Endothelial cell of umbilical vein (primary cell): Measurements from ENCODE around the gene TMEM200B. TPM values are rescaled to one million over a fixed set of nuclear protein-coding genes. Genes with fewer than 3 reads are reported as not detected.

Source experiments
- BruUV-seq: library from RNA; stranded (reverse); fragments of 400-500 nt; replicated peaks from 2 replicates; lab custom pipeline; 2021; lab: Mats Ljungman, UMichigan
- CTCF ChIA-PET: fragments of 300-600, 350-600 bp; sonication (Branson Sonifier 250); formaldehyde crosslinking; loops from one replicate; lab custom pipeline; 2021; ENCODE audit warnings: antibody characterized with exemption, inconsistent platforms; lab: Charles Lee
- POLR2A ChIA-PET: fragments of 300-600, 350-600 bp; sonication (Branson Sonifier 250); formaldehyde crosslinking; loops from one replicate; lab custom pipeline; 2021; ENCODE audit warnings: antibody characterized with exemption, inconsistent platforms; lab: Charles Lee
- DNase-seq: peaks from one replicate; pipeline ENCODE4 v3.0.0-alpha.2; 2011; ENCODE audit warnings: low read depth, low spot score
- FAIRE-seq: peaks from 2 replicates; lab custom pipeline; 2011; peaks lifted over from hg19 to GRCh38; lab: Jason Lieb, UNC
- H2AFZ ChIP-seq: 2 replicates; pipeline ENCODE4 v1.6.0; 2012; ENCODE audit warnings: low read depth, low read length, control low read depth, inconsistent platforms
- H3K27ac ChIP-seq: 2 replicates; pipeline ENCODE4 v1.5.1; 2011; ENCODE audit warnings: low read depth, mild to moderate bottlenecking, control low read depth, low read length, moderate library complexity; ENCODE audit not compliant: insufficient read depth
- H3K27me3 ChIP-seq, 2 experiments: 2 replicates each; pipeline versions ENCODE4 v1.6.0 to v1.6.1; 2011; ENCODE audit warnings: low read length in 2 of 2, mixed read lengths in 1 of 2; ENCODE audit not compliant: control insufficient read depth in 2 of 2, insufficient read depth in 2 of 2
- H3K36me3 ChIP-seq, 2 experiments: 2 replicates in 1 of 2; 3 replicates in 1 of 2; pipeline ENCODE4 v1.5.1; 2011; ENCODE audit warnings: low read length in 2 of 2, mild to moderate bottlenecking in 1 of 2, moderate library complexity in 1 of 2; ENCODE audit not compliant: control insufficient read depth in 2 of 2, insufficient read depth in 2 of 2; ENCODE audit errors: extremely low read depth in 1 of 2
- H3K4me1 ChIP-seq: 3 replicates; pipeline ENCODE4 v1.5.1; 2011; ENCODE audit warnings: mild to moderate bottlenecking, low read length; ENCODE audit not compliant: control insufficient read depth, insufficient read depth; ENCODE audit errors: extremely low read depth
- H3K4me2 ChIP-seq: 2 replicates; pipeline ENCODE4 v1.6.1; 2011; ENCODE audit warnings: low read length, control low read depth, mixed read lengths; ENCODE audit not compliant: insufficient read depth
- H3K4me3 ChIP-seq, 3 experiments: fragments of 200-600 bp in 1 of 3; sonication (generic), shearing (Covaris generic) in 1 of 3; replicated peaks in 1 of 3; 2 replicates each; pipeline ENCODE4 v1.5.1; 2011 to 2016; ENCODE audit warnings: control low read depth in 3 of 3, low read length in 3 of 3, mild to moderate bottlenecking in 2 of 3, inconsistent platforms in 1 of 3, low read depth in 1 of 3, moderate library complexity in 1 of 3; ENCODE audit not compliant: insufficient read depth in 1 of 3
- H3K79me2 ChIP-seq: 2 replicates; pipeline ENCODE4 v1.6.0; 2012; ENCODE audit warnings: low read length, inconsistent platforms; ENCODE audit not compliant: control insufficient read depth, insufficient read depth
- H3K9ac ChIP-seq: replicated peaks from 2 replicates; pipeline ENCODE3; 2011; ENCODE audit warnings: low read length, control low read depth; ENCODE audit not compliant: insufficient read depth; ENCODE audit errors: extremely low read depth
- H3K9me1 ChIP-seq: replicated peaks from 3 replicates; pipeline ENCODE4 v1.6.0; 2011; ENCODE audit warnings: mild to moderate bottlenecking, low read length; ENCODE audit not compliant: control insufficient read depth, insufficient read depth; ENCODE audit errors: extremely low read depth
- H3K9me3 ChIP-seq: replicated peaks from 2 replicates; pipeline ENCODE4 v1.5.1; 2012; ENCODE audit warnings: low read length, inconsistent platforms; ENCODE audit not compliant: control insufficient read depth, insufficient read depth
- H4K20me1 ChIP-seq: replicated peaks from 2 replicates; pipeline ENCODE3; 2011; ENCODE audit warnings: mild to moderate bottlenecking, low read length; ENCODE audit not compliant: control insufficient read depth, insufficient read depth; ENCODE audit errors: extremely low read depth
- CTCF ChIP-seq, 2 donors: IDR thresholded peaks; 1 replicate in 1 of 2; 2 replicates in 1 of 2; pipeline ENCODE4 v1.5.1; 2011; ENCODE audit warnings: low read length in 2 of 2, mild to moderate bottlenecking in 2 of 2, moderate library complexity in 2 of 2, control low read depth in 1 of 2, inconsistent platforms in 1 of 2, low read depth in 1 of 2; ENCODE audit not compliant: insufficient read depth in 1 of 2; ENCODE audit errors: extremely low read depth in 1 of 2
- EZH2 ChIP-seq: IDR thresholded peaks from 2 replicates; pipeline ENCODE4 v1.6.1; 2012; ENCODE audit warnings: borderline replicate concordance, low read depth, mild to moderate bottlenecking, moderate library complexity, low read length, inconsistent platforms; ENCODE audit not compliant: severe bottlenecking
- FOS ChIP-seq: IDR thresholded peaks from 2 replicates; pipeline ENCODE4 v1.6.1; 2011; ENCODE audit warnings: mild to moderate bottlenecking, low read length, moderate library complexity, borderline replicate concordance; ENCODE audit not compliant: insufficient read depth
- GATA2 ChIP-seq: IDR thresholded peaks from 2 replicates; pipeline ENCODE4 v1.7.0; 2011; ENCODE audit warnings: low read depth, mild to moderate bottlenecking, moderate library complexity, mixed read lengths, low read length; ENCODE audit not compliant: insufficient read length, insufficient read depth
- JUN ChIP-seq: IDR thresholded peaks from 2 replicates; pipeline ENCODE4 v1.6.1; 2011; ENCODE audit warnings: borderline replicate concordance, low read depth; ENCODE audit not compliant: insufficient read length, insufficient read depth
- MAX ChIP-seq: IDR thresholded peaks from 2 replicates; pipeline ENCODE4 v1.6.1; 2011; ENCODE audit not compliant: insufficient read depth, insufficient read length
- MYC ChIP-seq: IDR thresholded peaks from one replicate; pipeline ENCODE4 v1.6.1; 2011; ENCODE audit warnings: mild to moderate bottlenecking, low read depth, low read length
- POLR2A ChIP-seq: IDR thresholded peaks from 2 replicates; pipeline ENCODE4 v1.6.1; 2012; ENCODE audit warnings: low read depth, mild to moderate bottlenecking, control low read depth, low read length
- POLR2AphosphoS5 ChIP-seq: IDR thresholded peaks from 2 replicates; pipeline ENCODE4 v1.6.1; 2012; ENCODE audit warnings: low read depth, mild to moderate bottlenecking, control low read depth, low read length, moderate library complexity; ENCODE audit not compliant: insufficient read depth
- dilution Hi-C: fragments of 300-500 bp; cut with MboI; formaldehyde crosslinking; loops from one replicate; pipeline ENCODE4 v1.15.0; 2019; ENCODE audit warnings: low sequenced_read_pairs; ENCODE audit not compliant: extremely low pct_ligation_motif_present
- intact Hi-C: fragments of 100-400 bp; cut with micrococcal nuclease; formaldehyde crosslinking; loops from one replicate; pipeline ENCODE4 v1.10.0; 2022
- polyA plus RNA-seq, 4 experiments: library from polyadenylated mRNA; depleted of rRNA in 3 of 4; stranded (reverse) in 3 of 4; unstranded in 1 of 4; fragments of >200 nt; gene quantifications; 2 replicates each; pipeline versions ENCODE4 v1.2.1 to v1.2.3, GENCODE V29; 2011 to 2012; ENCODE audit warnings: missing spikeins in 1 of 4
- total RNA-seq: library from RNA; stranded (reverse); gene quantifications from 2 replicates; pipeline ENCODE4 v1.2.3, GENCODE V29; 2021

Gene TMEM200B
- total and polyA plus RNA-seq, 2 donors (not counting 3 experiments of a cell fraction or from before 2014, with no cell fraction given), result 0.72 to 1.6 TPM

- CTCF ChIA-PET, result no interaction called here
- TF ChIP-seq EZH2, result no peak
- no peak for TF ChIP-seq CTCF (IDR thresholded peaks at IDR 0.05; ENCODE audit: extremely low read depth in 1 of 2, insufficient read depth in 1 of 2, low read depth in 1 of 2, low read length in 2 of 2)
- TF ChIP-seq MYC, result no peak
- TF ChIP-seq FOS, result no peak
- TF ChIP-seq JUN, result no peak
- no peak for TF ChIP-seq MAX
- TF ChIP-seq POLR2A, result no peak
- TF ChIP-seq GATA2, result no peak
- no peak for TF ChIP-seq POLR2AphosphoS5
- H3K27me3 ChIP-seq, result no peaks in the 10 kb centered on the region
- H3K4me3 ChIP-seq, result no peak overlapping the region
- H4K20me1 ChIP-seq, result no peaks in the 10 kb centered on the region
- FAIRE-seq, result no peak
- no peaks in the 10 kb centered on the region for H3K9me3 ChIP-seq
- H2AFZ ChIP-seq, result no peak overlapping the region
- no peak overlapping the region for H3K9ac ChIP-seq
- H3K79me2 ChIP-seq, result no peaks in the 10 kb centered on the region
- POLR2A ChIA-PET, result no interaction called here
- dilution Hi-C loops (no loop called here), intact Hi-C loops (no loop called here)
- H3K36me3 ChIP-seq, result peaks cover 0 to 25% of the 10 kb centered on the region in 2 experiments
- H3K27ac ChIP-seq, result no peak overlapping the region
- no TSS peak for BruUV-seq
- DNase-seq, result no peak
- no peak overlapping the region for H3K4me2 ChIP-seq
- no peaks in the 10 kb centered on the region for H3K4me1 ChIP-seq
- no peaks in the 10 kb centered on the region for H3K9me1 ChIP-seq
Observed at GRCh38 chr1:29114654-29115053, 9.0 kb downstream of the TMEM200B start.
